Stomach (tissue), 9 donors: ENCODE results near the gene CACNG4. TPM values are rescaled to one million over a fixed set of nuclear protein-coding genes. Genes with fewer than 3 reads are reported as not detected.

Experiments used
- DNase-seq, 2 donors: peaks; one replicate each; pipeline versions ENCODE4 v3.0.0 to v3.0.0-alpha.2; 2013 to 2019
- H3K27ac ChIP-seq, 5 donors: fragments of 200-600 bp in 4 of 5; sonication (generic) in 4 of 5; one replicate each; pipeline ENCODE4 v1.5.1; 2013 to 2019; ENCODE audit warnings: mild to moderate bottlenecking in 1 of 5, moderate library complexity in 1 of 5
- H3K27me3 ChIP-seq, 3 donors: fragments of 200-600 bp; sonication (generic); one replicate each; pipeline ENCODE4 v1.5.1; 2017 to 2019; ENCODE audit warnings: mixed run types in 1 of 3
- H3K36me3 ChIP-seq, 4 donors: fragments of 200-600 bp; sonication (generic); 1 replicate in 3 of 4; 2 replicates in 1 of 4; pipeline ENCODE4 v1.5.1; 2016 to 2019
- H3K4me1 ChIP-seq, 4 donors: fragments of 200-600 bp; sonication (generic); one replicate each; pipeline ENCODE4 v1.5.1; 2016 to 2019
- H3K4me3 ChIP-seq, 4 donors: fragments of 200-600 bp; sonication (generic) in 3 of 4; one replicate each; pipeline ENCODE4 v1.5.1; 2016 to 2019; ENCODE audit warnings: mild to moderate bottlenecking in 1 of 4
- H3K9me3 ChIP-seq, 4 donors: fragments of 200-600 bp; sonication (generic); one replicate each; pipeline ENCODE4 v1.5.1; 2016 to 2019
- EP300 ChIP-seq: sonication (generic); formaldehyde crosslinking; IDR thresholded peaks from one replicate; pipeline ENCODE4 v1.6.1; 2017; ENCODE audit warnings: antibody characterized with exemption
- POLR2A ChIP-seq, 4 donors: fragments of 450-650 bp; IDR thresholded peaks; one replicate each; pipeline ENCODE4 v1.6.1; 2016; ENCODE audit warnings: antibody characterized with exemption in 4 of 4, control low read depth in 2 of 4, mild to moderate bottlenecking in 1 of 4, moderate library complexity in 1 of 4
- POLR2AphosphoS5 ChIP-seq, 3 donors: sonication (generic); formaldehyde crosslinking; IDR thresholded peaks; one replicate each; pipeline ENCODE4 v1.6.1; 2016; ENCODE audit warnings: antibody characterized with exemption in 3 of 3
- WGBS, 5 donors: extraction: QIAGEN DNeasy Blood & Tissue Kit in 3 of 5; methylation state at CpG; one replicate each; pipeline versions ENCODE4 v1.1.5 to v1.1.7; 2013 to 2018; 5-methylcytosine and 5-hydroxymethylcytosine counted together
- intact Hi-C: fragments of 100-400 bp; cut with DNase I; formaldehyde crosslinking; loops from one replicate; pipeline ENCODE4 v1.15.1; 2023; ENCODE audit warnings: low total_unique reads
- polyA plus RNA-seq, 3 donors: library from polyadenylated mRNA; stranded (reverse); fragments of 200-250 nt; gene quantifications; one replicate each; pipeline ENCODE4 v1.2.3, GENCODE V29; 2013
- total RNA-seq, 5 donors: library from RNA; depleted of rRNA; stranded (reverse); fragments of >200 nt; gene quantifications; one replicate each; pipeline versions ENCODE4 v1.1.0 to v1.2.3, GENCODE V29; 2014 to 2016
- TF ChIP-seq, protein P1 (sequence below), 7 experiments: fragments of 450-650 bp in 4 of 7; fragments of 200-600 bp in 3 of 7; sonication (generic) in 3 of 7; IDR thresholded peaks; one replicate each; pipeline ENCODE4 v1.5.1; 2016 to 2019; ENCODE audit warnings: antibody characterized with exemption in 7 of 7, control low read depth in 2 of 7, mild to moderate bottlenecking in 1 of 7
- donor health status: healthy with polysubstance abuse.
- donor health status: Bipolar disorder and iron deficiency.
- donor health status: healthy.

The CACNG4 gene
- total and polyA plus RNA-seq, 8 donors, result 0.15 to 8.8 (median 0.96) TPM; not detected in 2

DNA sequence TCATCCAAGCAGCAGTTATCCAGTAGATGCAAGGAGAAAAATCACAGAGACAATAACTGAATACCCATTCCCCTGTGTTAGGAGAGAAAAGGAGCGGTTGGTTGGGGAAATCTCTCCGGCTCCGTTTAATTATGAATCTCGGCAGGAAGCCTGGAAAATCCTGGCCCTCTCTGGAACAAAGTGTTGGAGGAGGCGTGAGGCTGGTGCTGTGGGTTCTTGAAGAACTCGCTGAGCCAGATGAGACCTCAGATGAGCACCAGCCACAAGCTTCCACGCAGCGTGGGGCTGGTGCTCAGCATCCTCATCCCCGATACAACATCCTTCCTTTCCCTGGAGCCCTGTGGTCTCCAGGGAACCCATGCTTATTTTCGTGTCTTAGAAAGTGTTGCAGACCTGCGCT is 39.7 kb downstream of the CACNG4 start:
- Histone ChIP-seq H3K27me3 (peaks cover 0 to 10% (median 0%) of the 10 kb centered on the region in 3 donors), H3K4me1 (no peaks in the 10 kb centered on the region), H3K27ac (no peak overlapping the region), H3K36me3 (no peaks in the 10 kb centered on the region), H3K9me3 (peaks cover 0 to 12% (median 9%) of the 10 kb centered on the region in 4 donors), H3K4me3 (no peak overlapping the region)
- DNase-seq, result no peak
- TF ChIP-seq EP300 (no peak), POLR2A (IDR thresholded peaks at IDR 0.05) (no peak), POLR2AphosphoS5 (IDR thresholded peaks at IDR 0.05) (no peak)
- TF ChIP-seq, protein P1, sequence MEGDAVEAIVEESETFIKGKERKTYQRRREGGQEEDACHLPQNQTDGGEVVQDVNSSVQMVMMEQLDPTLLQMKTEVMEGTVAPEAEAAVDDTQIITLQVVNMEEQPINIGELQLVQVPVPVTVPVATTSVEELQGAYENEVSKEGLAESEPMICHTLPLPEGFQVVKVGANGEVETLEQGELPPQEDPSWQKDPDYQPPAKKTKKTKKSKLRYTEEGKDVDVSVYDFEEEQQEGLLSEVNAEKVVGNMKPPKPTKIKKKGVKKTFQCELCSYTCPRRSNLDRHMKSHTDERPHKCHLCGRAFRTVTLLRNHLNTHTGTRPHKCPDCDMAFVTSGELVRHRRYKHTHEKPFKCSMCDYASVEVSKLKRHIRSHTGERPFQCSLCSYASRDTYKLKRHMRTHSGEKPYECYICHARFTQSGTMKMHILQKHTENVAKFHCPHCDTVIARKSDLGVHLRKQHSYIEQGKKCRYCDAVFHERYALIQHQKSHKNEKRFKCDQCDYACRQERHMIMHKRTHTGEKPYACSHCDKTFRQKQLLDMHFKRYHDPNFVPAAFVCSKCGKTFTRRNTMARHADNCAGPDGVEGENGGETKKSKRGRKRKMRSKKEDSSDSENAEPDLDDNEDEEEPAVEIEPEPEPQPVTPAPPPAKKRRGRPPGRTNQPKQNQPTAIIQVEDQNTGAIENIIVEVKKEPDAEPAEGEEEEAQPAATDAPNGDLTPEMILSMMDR (IDR thresholded peaks at IDR 0.05), result no peak
- intact Hi-C loops, result no loop called here
- 79 to 86% (median 82%) methylated on average over 11 of the region's 11 CpGs for WGBS, 5 donors

DNA sequence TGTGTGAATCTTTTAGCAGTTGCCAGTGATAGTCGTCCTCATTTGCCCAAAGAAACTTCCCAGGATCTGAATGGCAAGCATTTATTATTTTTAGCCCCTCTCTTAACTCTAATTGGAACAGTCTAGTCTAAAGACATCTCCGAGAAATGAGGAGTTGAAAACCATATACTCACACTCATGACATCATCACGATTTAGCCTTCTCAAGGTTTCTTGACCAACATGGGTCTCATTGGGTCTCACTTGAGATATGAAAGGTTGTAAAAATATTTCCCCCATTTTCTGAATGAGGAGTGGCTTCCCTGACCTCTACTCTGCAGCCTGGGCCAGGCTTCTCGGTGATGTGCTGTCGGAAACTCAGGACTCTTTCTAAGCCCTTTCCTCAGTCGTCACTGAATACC is 42.8 kb downstream of the CACNG4 start:
- intact Hi-C loops, result no loop called here
- TF ChIP-seq, protein P1 (IDR thresholded peaks at IDR 0.05), result no peak
- TF ChIP-seq POLR2A (IDR thresholded peaks at IDR 0.05) (no peak), POLR2AphosphoS5 (IDR thresholded peaks at IDR 0.05) (no peak), EP300 (no peak)
- Histone ChIP-seq H3K4me1 (no peaks in the 10 kb centered on the region), H3K27me3 (peaks cover 0 to 10% (median 0%) of the 10 kb centered on the region in 3 donors), H3K4me3 (no peak overlapping the region), H3K27ac (no peak overlapping the region), H3K9me3 (peaks cover 0 to 16% (median 9%) of the 10 kb centered on the region in 4 donors), H3K36me3 (no peaks in the 10 kb centered on the region)
- no peak for DNase-seq
- WGBS, 5 donors, result 85 to 91% (median 89%) methylated on average over 6 of the region's 6 CpGs

DNA sequence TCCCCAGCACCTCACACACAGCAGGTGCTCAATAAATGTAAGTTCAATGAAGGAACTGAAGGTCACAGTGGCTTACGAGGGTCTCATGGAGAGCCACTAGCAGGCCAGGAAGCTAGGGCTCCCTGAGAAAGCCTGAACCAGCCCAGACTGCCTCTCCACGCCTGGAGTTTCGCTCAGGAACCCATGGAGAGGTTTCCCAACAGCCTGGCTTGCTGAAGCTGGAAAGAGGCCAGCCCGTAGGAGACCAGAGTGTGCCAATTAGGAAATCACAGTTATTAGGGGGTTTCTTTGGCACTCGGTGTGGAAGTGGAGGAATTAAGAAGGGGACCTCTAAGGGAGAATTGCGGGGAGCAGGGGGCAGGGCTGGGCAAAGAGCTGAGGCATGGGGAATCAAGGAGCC is 43.6 kb downstream of the CACNG4 start:
- no peak for TF ChIP-seq POLR2A (IDR thresholded peaks at IDR 0.05)
- TF ChIP-seq, protein P1 (IDR thresholded peaks at IDR 0.05), result no peak
- TF ChIP-seq POLR2AphosphoS5 (IDR thresholded peaks at IDR 0.05), result no peak
- no peak for TF ChIP-seq EP300
- DNase-seq, result no peak
- Histone ChIP-seq H3K36me3 (no peaks in the 10 kb centered on the region), H3K4me1 (no peaks in the 10 kb centered on the region), H3K27me3 (peaks cover 0 to 10% (median 0%) of the 10 kb centered on the region in 3 donors), H3K4me3 (no peak overlapping the region), H3K27ac (no peak overlapping the region), H3K9me3 (peaks cover 0 to 16% (median 9%) of the 10 kb centered on the region in 4 donors)
- intact Hi-C loops, result no loop called here
- 85 to 90% (median 90%) methylated on average over 6 of the region's 6 CpGs for WGBS, 5 donors

DNA sequence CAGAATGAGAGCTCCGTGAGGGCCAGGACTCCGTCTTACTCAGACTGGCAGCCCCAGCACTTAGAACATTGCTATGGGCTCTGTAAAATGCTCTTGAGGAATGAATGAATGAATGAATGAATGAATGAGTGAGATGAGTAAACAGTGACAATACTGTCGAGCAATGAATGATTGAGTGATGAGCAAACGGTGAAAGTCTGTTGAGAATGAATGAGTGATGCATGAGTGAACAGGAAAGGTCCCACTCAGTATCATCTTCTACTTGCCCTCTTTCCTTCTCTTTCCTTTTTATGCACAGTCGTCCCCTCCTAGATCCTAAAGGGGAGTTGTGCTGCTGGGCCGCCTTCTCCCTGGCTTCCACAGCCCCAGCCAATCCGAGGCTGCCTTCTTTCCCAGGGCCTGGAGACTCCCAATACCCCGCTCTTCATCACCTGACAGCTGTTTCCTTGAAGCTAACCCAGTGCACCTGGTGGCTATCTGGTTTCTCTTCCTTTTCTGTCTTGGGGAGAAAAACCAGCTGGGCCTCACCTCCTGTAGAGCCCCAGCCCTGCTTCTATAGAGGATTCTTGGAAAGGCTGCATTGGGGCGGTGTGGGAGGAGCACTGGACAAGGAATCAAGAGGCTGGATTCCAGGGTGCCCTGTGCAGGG is 47.1 kb downstream of the CACNG4 start:
- Histone ChIP-seq H3K9me3 (peaks cover 0 to 16% (median 9%) of the 10 kb centered on the region in 4 donors), H3K27ac (no peak overlapping the region), H3K4me3 (no peak overlapping the region), H3K4me1 (no peaks in the 10 kb centered on the region), H3K36me3 (no peaks in the 10 kb centered on the region), H3K27me3 (peaks cover 0 to 6% (median 0%) of the 10 kb centered on the region in 3 donors)
- DNase-seq, result no peak
- TF ChIP-seq POLR2A (IDR thresholded peaks at IDR 0.05) (no peak), EP300 (no peak), POLR2AphosphoS5 (IDR thresholded peaks at IDR 0.05) (no peak)
- TF ChIP-seq, protein P1 (IDR thresholded peaks at IDR 0.05), result no peak
- 73 to 80% (median 76%) methylated on average over 8 to 9 of the region's 9 CpGs for WGBS, 5 donors
- intact Hi-C loops, result no loop called here
